ENCODE data around the gene LACC1.
A peak's percentile ranks its signal among the peaks of the same experiment; 100 is the strongest.

The LACC1 gene

GRCh38 chr13:43852923-43853404 lies 26.7 kb upstream of the LACC1 start:
- TF ChIP-seq, protein P1, sequence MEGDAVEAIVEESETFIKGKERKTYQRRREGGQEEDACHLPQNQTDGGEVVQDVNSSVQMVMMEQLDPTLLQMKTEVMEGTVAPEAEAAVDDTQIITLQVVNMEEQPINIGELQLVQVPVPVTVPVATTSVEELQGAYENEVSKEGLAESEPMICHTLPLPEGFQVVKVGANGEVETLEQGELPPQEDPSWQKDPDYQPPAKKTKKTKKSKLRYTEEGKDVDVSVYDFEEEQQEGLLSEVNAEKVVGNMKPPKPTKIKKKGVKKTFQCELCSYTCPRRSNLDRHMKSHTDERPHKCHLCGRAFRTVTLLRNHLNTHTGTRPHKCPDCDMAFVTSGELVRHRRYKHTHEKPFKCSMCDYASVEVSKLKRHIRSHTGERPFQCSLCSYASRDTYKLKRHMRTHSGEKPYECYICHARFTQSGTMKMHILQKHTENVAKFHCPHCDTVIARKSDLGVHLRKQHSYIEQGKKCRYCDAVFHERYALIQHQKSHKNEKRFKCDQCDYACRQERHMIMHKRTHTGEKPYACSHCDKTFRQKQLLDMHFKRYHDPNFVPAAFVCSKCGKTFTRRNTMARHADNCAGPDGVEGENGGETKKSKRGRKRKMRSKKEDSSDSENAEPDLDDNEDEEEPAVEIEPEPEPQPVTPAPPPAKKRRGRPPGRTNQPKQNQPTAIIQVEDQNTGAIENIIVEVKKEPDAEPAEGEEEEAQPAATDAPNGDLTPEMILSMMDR (conservative IDR thresholded peaks at IDR 0.05), result no peak
- no peak for TF ChIP-seq ZFX (IDR thresholded peaks at IDR 0.05)
- no peak overlapping the region for H3K27ac ChIP-seq

GRCh38 chr13:43861863-43862262 lies 17.8 kb upstream of the LACC1 start:
- H3K27ac ChIP-seq, result no peak overlapping the region
- TF ChIP-seq, protein P1 (conservative IDR thresholded peaks at IDR 0.05), result no peak
- TF ChIP-seq ZFX (IDR thresholded peaks at IDR 0.05), result no peak

- H3K27ac ChIP-seq, result no peak overlapping the region
- no peak for TF ChIP-seq ZFX (IDR thresholded peaks at IDR 0.05)
- TF ChIP-seq, protein P1 (conservative IDR thresholded peaks at IDR 0.05), result no peak
Measured at GRCh38 chr13:43864921-43865320, 14.8 kb upstream of the LACC1 start.

DNA sequence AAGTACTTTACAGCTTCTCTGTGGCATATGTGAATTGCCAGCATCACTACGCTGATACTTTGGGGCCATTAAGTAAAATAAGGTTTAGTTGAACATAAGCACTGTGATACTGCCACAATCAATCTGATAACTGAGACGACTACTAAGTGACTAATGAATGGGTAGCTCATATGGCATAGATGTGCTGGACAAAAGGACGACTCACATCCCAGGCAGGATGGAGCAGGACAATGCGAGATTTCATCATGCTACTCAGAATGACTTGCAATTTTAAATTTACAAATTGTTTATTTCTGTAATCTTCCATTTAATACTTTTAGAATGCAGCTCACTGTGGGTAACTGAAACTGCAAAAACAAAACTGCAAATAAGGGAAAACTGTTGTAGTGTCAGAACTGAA lies 13.8 kb upstream of the LACC1 start:
- TF ChIP-seq ZFX (IDR thresholded peaks at IDR 0.05), result no peak
- TF ChIP-seq, protein P1 (conservative IDR thresholded peaks at IDR 0.05), result no peak
- H3K27ac ChIP-seq, result no peak overlapping the region

DNA sequence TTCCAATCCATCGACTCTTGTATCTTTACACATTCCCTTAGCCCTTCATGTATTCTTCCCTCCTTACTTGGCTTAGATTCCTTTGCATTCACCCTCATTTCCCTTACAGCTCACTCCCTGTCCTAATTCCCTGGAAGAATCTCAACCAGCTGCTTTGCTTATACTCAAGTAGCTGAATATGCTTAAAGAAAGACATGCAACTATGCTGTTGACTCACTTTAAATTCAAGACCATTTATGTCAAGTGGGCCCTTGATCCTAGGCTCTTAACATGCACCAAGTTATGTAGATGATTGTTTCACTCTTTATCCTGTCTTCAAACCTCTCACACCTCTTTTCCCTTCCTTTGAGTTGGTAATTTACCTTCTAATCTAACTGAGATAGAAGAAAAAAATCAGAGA lies 7.5 kb upstream of the LACC1 start:
- TF ChIP-seq, protein P1 (conservative IDR thresholded peaks at IDR 0.05), result no peak
- TF ChIP-seq ZFX (IDR thresholded peaks at IDR 0.05), result no peak
- no peak overlapping the region for H3K27ac ChIP-seq

DNA sequence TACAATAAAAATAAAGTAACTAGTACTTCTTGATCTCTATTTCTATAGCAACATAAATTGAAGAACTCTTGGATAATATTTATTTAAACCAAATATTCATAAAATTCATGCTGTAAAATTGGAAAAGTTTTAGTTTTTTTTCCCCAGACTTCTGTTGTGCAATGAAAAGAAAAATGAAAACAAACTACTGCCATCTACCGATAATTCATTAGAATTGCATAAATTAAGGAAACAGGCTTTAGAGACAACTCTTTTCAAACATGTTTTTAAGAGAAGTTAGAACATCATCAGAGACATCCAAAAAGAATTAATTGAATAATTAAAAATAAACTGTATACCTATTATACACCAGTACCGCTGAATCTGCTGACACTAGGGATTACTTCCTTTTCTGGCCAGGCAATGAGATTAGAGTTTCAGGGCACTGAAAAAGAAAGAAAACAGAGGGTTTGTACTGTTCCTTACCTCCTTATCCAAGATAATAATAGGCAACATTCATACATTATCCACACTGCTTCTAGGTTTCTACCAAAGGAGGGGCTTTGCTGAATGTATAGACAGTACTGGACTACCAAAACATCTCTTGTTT lies 5.1 kb upstream of the LACC1 start:
- no peak overlapping the region for H3K27ac ChIP-seq
- TF ChIP-seq ZFX (IDR thresholded peaks at IDR 0.05), result no peak
- TF ChIP-seq, protein P1 (conservative IDR thresholded peaks at IDR 0.05), result peak; percentile 73

DNA sequence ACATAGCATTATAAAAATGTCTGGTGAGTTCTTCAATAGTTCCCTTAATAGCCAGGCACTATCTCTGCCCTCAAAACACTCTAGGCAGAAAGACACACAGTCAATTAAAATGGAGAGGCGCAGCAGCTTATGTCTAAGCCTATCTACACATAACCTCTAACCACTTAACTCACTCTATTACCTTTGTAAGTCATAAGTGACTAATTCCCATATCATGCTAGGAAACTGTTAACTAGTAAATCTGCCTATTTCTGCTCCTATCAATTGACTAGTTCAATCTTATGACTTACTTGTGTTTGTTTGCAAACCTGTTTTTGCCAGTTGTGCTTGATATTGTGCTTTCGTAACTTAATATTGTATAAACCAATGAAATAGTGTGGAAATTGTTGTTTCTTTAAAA lies 3.3 kb upstream of the LACC1 start:
- H3K27ac ChIP-seq, result no peak overlapping the region
- no peak for TF ChIP-seq ZFX (IDR thresholded peaks at IDR 0.05)
- TF ChIP-seq, protein P1 (conservative IDR thresholded peaks at IDR 0.05), result no peak

Measured in C4-2B (cell line).